GM23338 (cell line): ENCODE results near the gene RFX3. TPM values are rescaled to one million over a fixed set of nuclear protein-coding genes. Genes with fewer than 3 reads are reported as not detected.

Experiments
- ATAC-seq: fragments of 200-7000 bp; cut with Tn5 transposase; 3 replicates; pipeline ENCODE4 v1.9.1; 2020
- DNase-seq: peaks from one replicate; pipeline ENCODE4 v3.0.0-alpha.2; 2015; ENCODE audit warnings: low spot score
- H2AFZ ChIP-seq: fragments of 200-600 bp; sonication (generic); 2 replicates; pipeline ENCODE4 v1.8.0; 2016; ENCODE audit warnings: antibody characterized with exemption, mild to moderate bottlenecking, moderate library complexity
- H3F3A ChIP-seq: fragments of 200-600 bp; sonication (generic); replicated peaks from 2 replicates; pipeline ENCODE4 v1.8.0; 2017; ENCODE audit warnings: antibody characterized with exemption, mixed run types, low read depth
- H3K27ac ChIP-seq: fragments of 200-600 bp; sonication (generic); 2 replicates; pipeline ENCODE4 v1.6.1; 2016; ENCODE audit warnings: low read depth
- H3K27me3 ChIP-seq: fragments of 200-600 bp; sonication (generic); 2 replicates; pipeline ENCODE4 v1.8.0; 2016; ENCODE audit warnings: mild to moderate bottlenecking, mixed run types, moderate library complexity; ENCODE audit not compliant: insufficient read depth
- H3K36me3 ChIP-seq: fragments of 200-600 bp; sonication (generic); 2 replicates; pipeline ENCODE4 v1.8.0; 2016; ENCODE audit warnings: mild to moderate bottlenecking; ENCODE audit not compliant: insufficient read depth
- H3K4me1 ChIP-seq: fragments of 200-600 bp; sonication (generic); 2 replicates; pipeline ENCODE4 v1.8.0; 2016; ENCODE audit warnings: mild to moderate bottlenecking, moderate library complexity; ENCODE audit not compliant: insufficient read depth
- H3K4me2 ChIP-seq: fragments of 200-600 bp; sonication (generic); 2 replicates; pipeline ENCODE4 v1.7.1; 2017; ENCODE audit warnings: mixed run types
- H3K4me3 ChIP-seq: fragments of 200-600 bp; sonication (generic); 2 replicates; pipeline ENCODE4 v1.6.1; 2016; ENCODE audit warnings: mixed run types
- H3K79me2 ChIP-seq: fragments of 200-600 bp; sonication (generic); replicated peaks from 2 replicates; pipeline ENCODE4 v1.8.0; 2017; ENCODE audit warnings: mild to moderate bottlenecking; ENCODE audit not compliant: insufficient read depth
- H3K9me2 ChIP-seq: fragments of 200-600 bp; sonication (generic); 2 replicates; pipeline ENCODE4 v1.8.0; 2017; ENCODE audit not compliant: insufficient read depth
- H4K20me1 ChIP-seq: fragments of 200-600 bp; sonication (generic); replicated peaks from 2 replicates; pipeline ENCODE4 v1.8.0; 2017; ENCODE audit warnings: mild to moderate bottlenecking; ENCODE audit not compliant: insufficient read depth
- H3K27ac Mint-ChIP-seq: 2 replicates; pipeline ENCODE4 v1.8.0; 2020; ENCODE audit warnings: inconsistent platforms, mild to moderate bottlenecking, moderate library complexity, mixed read lengths
- H3K27me3 Mint-ChIP-seq: 3 replicates; pipeline ENCODE4 v1.8.0; 2022; ENCODE audit warnings: low read depth, mild to moderate bottlenecking, moderate library complexity, mixed read lengths, inconsistent platforms; ENCODE audit not compliant: insufficient read depth, poor library complexity
- H3K36me3 Mint-ChIP-seq: 3 replicates; pipeline ENCODE4 v1.8.0; 2021; ENCODE audit warnings: low read depth, mild to moderate bottlenecking, inconsistent platforms, moderate library complexity, mixed read lengths
- H3K4me1 Mint-ChIP-seq: 3 replicates; pipeline ENCODE4 v1.8.0; 2020; ENCODE audit warnings: mild to moderate bottlenecking, inconsistent platforms, mixed read lengths
- H3K4me3 Mint-ChIP-seq: 3 replicates; pipeline ENCODE4 v1.8.0; 2021; ENCODE audit warnings: moderate library complexity, mild to moderate bottlenecking, inconsistent platforms, mixed read lengths
- H3K9me3 Mint-ChIP-seq: 3 replicates; pipeline ENCODE4 v1.8.0; 2020; ENCODE audit warnings: moderate library complexity, mild to moderate bottlenecking, inconsistent platforms, mixed read lengths
- EZH2 ChIP-seq: fragments of 200-600 bp; sonication (generic); IDR thresholded peaks from one replicate; pipeline ENCODE4 v1.8.0; 2017; ENCODE audit warnings: antibody characterized with exemption, mild to moderate bottlenecking, low read depth; ENCODE audit not compliant: unreplicated experiment
- JUNB ChIP-seq: IDR thresholded peaks from one replicate; pipeline ENCODE4 v1.6.1; 2016; ENCODE audit warnings: antibody characterized with exemption; ENCODE audit not compliant: unreplicated experiment
- ZNF114 ChIP-seq: fragments of 250-450 bp; sonication (Bioruptor Pico); IDR thresholded peaks from 2 replicates; pipeline ENCODE4 v1.5.0; 2020; ENCODE audit warnings: mild to moderate bottlenecking, moderate library complexity
- polyA plus RNA-seq: library from polyadenylated mRNA; unstranded; fragments of >200 nt; fragmentation: Nextera tagmentation; extraction: Ambion mirVana; gene quantifications from 2 replicates; pipeline ENCODE4 v1.2.1, GENCODE V29; 2016
- total RNA-seq: library from RNA; depleted of rRNA; stranded (reverse); fragments of >200 nt; shearing (Covaris generic); gene quantifications from 2 replicates; pipeline ENCODE4 v1.2.3, GENCODE V29; 2014
- TF ChIP-seq, protein P1 (sequence below), 2 experiments: fragments of 200-600 bp in 1 of 2; sonication (generic) in 1 of 2; conservative IDR thresholded peaks; 2 replicates each; pipeline versions ENCODE4 v1.5.1 to v1.6.1; 2016 to 2017; ENCODE audit warnings: antibody characterized with exemption in 2 of 2, low read depth in 2 of 2, mild to moderate bottlenecking in 2 of 2, moderate library complexity in 1 of 2
- TF ChIP-seq, protein P2 (sequence below): IDR thresholded peaks from one replicate; pipeline ENCODE4 v1.6.1; 2018; ENCODE audit warnings: antibody characterized with exemption; ENCODE audit not compliant: unreplicated experiment

RFX3 gene
- total and polyA plus RNA-seq, 2 experiments from 2014 or later, result 9.8 to 22.1 TPM

DNA sequence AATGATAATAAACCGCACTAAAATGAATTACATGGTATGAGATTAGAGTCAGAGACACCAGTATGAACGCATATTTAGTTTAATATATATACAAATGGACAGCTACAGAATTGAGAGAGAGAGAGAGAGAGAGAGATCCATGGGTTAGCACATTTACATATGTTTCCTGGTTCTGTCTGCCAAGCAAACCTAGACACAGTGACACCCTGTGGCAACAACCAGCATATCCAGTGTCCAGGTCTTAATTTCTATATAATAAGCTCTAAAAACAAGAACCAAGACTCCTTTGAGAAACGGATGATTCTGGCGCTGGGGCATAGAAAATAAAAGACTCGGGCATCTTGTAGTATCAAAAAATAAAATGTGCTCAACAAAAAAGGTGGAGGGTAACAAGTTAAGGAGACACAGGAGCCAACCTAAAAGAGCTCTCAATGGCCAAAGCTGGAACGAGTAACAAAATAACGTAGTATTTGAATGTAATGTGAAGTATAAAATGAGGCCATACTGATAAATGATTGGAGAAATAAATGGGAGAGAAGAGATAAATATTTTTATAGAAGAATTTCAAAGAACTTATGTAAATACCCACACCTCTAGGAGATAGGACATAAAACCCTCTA lies 84.5 kb downstream of the RFX3 start:
- H3K27me3 ChIP-seq, result no peaks in the 10 kb centered on the region
- ATAC-seq (peak; percentile 86), DNase-seq (peak; percentile 68)
- no peaks in the 10 kb centered on the region for H4K20me1 ChIP-seq
- H3K4me2 ChIP-seq, result no peak overlapping the region
- H3K27ac Mint-ChIP-seq, result no peak overlapping the region
- H3K4me3 ChIP-seq, result no peak overlapping the region
- H3K4me1 Mint-ChIP-seq, result no peaks in the 10 kb centered on the region; the same call in 2 of the 3 replicates
- no peaks in the 10 kb centered on the region; the same call in 2 of the 3 replicates for H3K36me3 Mint-ChIP-seq
- peaks cover 4% of the 10 kb centered on the region for H3K27me3 Mint-ChIP-seq
- no peaks in the 10 kb centered on the region for H3K36me3 ChIP-seq
- H3K4me3 Mint-ChIP-seq, result no peak overlapping the region
- H3K79me2 ChIP-seq, result no peaks in the 10 kb centered on the region
- H3K27ac ChIP-seq, result no peak overlapping the region
- H3K9me3 Mint-ChIP-seq, result 0 out of 3 replicates have a peak, but pooled peaks cover 2% of the 10 kb centered on the region
- H3K9me2 ChIP-seq, result no peaks in the 10 kb centered on the region
- no peaks in the 10 kb centered on the region for H3F3A ChIP-seq
- peaks cover 4% of the 10 kb centered on the region; the same call in 1 of the 2 replicates for H3K4me1 ChIP-seq
- no peak overlapping the region for H2AFZ ChIP-seq
- TF ChIP-seq, protein P1, sequence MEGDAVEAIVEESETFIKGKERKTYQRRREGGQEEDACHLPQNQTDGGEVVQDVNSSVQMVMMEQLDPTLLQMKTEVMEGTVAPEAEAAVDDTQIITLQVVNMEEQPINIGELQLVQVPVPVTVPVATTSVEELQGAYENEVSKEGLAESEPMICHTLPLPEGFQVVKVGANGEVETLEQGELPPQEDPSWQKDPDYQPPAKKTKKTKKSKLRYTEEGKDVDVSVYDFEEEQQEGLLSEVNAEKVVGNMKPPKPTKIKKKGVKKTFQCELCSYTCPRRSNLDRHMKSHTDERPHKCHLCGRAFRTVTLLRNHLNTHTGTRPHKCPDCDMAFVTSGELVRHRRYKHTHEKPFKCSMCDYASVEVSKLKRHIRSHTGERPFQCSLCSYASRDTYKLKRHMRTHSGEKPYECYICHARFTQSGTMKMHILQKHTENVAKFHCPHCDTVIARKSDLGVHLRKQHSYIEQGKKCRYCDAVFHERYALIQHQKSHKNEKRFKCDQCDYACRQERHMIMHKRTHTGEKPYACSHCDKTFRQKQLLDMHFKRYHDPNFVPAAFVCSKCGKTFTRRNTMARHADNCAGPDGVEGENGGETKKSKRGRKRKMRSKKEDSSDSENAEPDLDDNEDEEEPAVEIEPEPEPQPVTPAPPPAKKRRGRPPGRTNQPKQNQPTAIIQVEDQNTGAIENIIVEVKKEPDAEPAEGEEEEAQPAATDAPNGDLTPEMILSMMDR (conservative IDR thresholded peaks at IDR 0.05; ENCODE audit: low read depth in 2 of 2), result peak; percentile 77 to 83
- TF ChIP-seq, protein P2, sequence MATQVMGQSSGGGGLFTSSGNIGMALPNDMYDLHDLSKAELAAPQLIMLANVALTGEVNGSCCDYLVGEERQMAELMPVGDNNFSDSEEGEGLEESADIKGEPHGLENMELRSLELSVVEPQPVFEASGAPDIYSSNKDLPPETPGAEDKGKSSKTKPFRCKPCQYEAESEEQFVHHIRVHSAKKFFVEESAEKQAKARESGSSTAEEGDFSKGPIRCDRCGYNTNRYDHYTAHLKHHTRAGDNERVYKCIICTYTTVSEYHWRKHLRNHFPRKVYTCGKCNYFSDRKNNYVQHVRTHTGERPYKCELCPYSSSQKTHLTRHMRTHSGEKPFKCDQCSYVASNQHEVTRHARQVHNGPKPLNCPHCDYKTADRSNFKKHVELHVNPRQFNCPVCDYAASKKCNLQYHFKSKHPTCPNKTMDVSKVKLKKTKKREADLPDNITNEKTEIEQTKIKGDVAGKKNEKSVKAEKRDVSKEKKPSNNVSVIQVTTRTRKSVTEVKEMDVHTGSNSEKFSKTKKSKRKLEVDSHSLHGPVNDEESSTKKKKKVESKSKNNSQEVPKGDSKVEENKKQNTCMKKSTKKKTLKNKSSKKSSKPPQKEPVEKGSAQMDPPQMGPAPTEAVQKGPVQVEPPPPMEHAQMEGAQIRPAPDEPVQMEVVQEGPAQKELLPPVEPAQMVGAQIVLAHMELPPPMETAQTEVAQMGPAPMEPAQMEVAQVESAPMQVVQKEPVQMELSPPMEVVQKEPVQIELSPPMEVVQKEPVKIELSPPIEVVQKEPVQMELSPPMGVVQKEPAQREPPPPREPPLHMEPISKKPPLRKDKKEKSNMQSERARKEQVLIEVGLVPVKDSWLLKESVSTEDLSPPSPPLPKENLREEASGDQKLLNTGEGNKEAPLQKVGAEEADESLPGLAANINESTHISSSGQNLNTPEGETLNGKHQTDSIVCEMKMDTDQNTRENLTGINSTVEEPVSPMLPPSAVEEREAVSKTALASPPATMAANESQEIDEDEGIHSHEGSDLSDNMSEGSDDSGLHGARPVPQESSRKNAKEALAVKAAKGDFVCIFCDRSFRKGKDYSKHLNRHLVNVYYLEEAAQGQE, result no peak

DNA sequence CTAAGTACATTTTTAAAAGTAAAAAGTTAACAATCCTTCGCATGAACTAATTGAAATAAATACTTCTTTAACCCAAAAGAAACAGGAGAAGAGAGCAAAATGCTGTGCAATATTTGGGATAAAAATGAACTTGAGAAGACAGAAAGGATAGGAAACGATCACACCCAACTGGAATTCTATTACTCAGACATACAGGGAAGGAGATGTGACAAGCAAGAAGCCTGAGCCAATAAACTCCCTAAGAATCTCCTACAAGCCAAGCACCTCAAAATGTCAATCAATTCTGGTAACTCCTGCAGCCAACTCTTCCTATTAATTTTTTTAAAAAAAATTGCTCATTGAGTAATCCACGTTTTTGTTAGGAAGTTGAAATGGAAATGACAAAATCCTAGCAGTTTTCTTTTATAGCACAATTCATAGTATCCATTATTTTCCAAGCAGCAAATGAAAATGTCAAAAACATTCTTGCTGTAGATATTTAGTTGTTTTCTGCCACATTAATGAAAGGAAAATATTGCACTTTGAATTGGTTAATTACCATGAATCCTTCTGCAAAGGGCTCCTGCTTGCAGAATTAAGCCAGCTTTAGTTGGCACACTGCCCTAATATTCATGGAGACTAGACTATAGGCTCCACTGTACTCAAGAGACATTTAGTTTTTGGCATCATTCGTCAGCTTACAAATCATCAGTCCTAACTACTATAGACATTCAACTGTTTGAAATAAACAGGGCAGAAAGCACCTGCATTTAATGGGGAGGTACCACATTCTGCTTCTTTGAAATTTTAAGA lies 89.0 kb downstream of the RFX3 start:
- Histone ChIP-seq H3K36me3 (no peaks in the 10 kb centered on the region), H2AFZ (no peak overlapping the region), H3K9me2 (peaks cover 8% of the 10 kb centered on the region; the same call in 1 of the 2 replicates), H3K27me3 (no peaks in the 10 kb centered on the region), H3K27ac (no peak overlapping the region), H3F3A (no peaks in the 10 kb centered on the region), H3K4me2 (no peak overlapping the region), H3K79me2 (peaks cover 4% of the 10 kb centered on the region; the same call in 1 of the 2 replicates), H4K20me1 (no peaks in the 10 kb centered on the region), H3K4me1 (peaks cover 4% of the 10 kb centered on the region; the same call in 1 of the 2 replicates), H3K4me3 (no peak overlapping the region)
- H3K4me3 Mint-ChIP-seq, result no peak overlapping the region
- DNase-seq (no peak), ATAC-seq (no peak)
- H3K36me3 Mint-ChIP-seq, result no peaks in the 10 kb centered on the region
- no peaks in the 10 kb centered on the region; the same call in 2 of the 3 replicates for H3K4me1 Mint-ChIP-seq
- peaks cover 2% of the 10 kb centered on the region for H3K27me3 Mint-ChIP-seq
- H3K9me3 Mint-ChIP-seq, result no peaks in the 10 kb centered on the region
- peak overlapping the region; percentile 14; the same call in 1 of the 2 replicates for H3K27ac Mint-ChIP-seq
- TF ChIP-seq EZH2 (no peak), ZNF114 (no peak), JUNB (no peak)
- TF ChIP-seq, protein P2, result no peak
